ENCODE results near the gene ZNF418.

The ZNF418 gene

GRCh38 chr19:57947419-57948134 is 12.4 kb upstream of the ZNF418 start, which contains the start of gene ZNF256:
TSS of gene ZNF256 (minus strand) at chr19:57947706. CDS start at chr19:57947474, 232 bp downstream.
- H3K27ac ChIP-seq (ENCODE audit: extremely low read depth, low read depth, low read length) = peak within 1 kb of the TSS; percentile 78
- peak within 1 kb of the TSS; percentile 98 for H3K4me3 ChIP-seq (ENCODE audit: low read depth, low read length)
- H3K4me1 ChIP-seq (ENCODE audit: control insufficient read depth, insufficient read depth, low read length) = peaks cover 5% of the 10 kb centered on the region; the same call in 1 of the 2 replicates
- H3K36me3 ChIP-seq (ENCODE audit: control insufficient read depth in 2 of 2, insufficient read depth in 1 of 2, low read length in 2 of 2) = peaks cover 13 to 33% of the 10 kb centered on the region in 2 experiments
- peaks cover 18% of the 10 kb centered on the region for H3K9me3 ChIP-seq (ENCODE audit: control insufficient read depth, insufficient read depth, low read depth, low read length)
- CTCF ChIA-PET = interaction anchor here (0.6 kb wide), 1 partner anchor 73 kb away, joined by 3 read pairs; no protein-coding TSS in a partner anchor
- POLR2A ChIA-PET = no interaction called here
- TF ChIP-seq ZNF335 (tag by site-specific recombination; conservative IDR thresholded peaks at IDR 0.05) (peak; percentile 78), ZXDB (tag by site-specific recombination; IDR thresholded peaks at IDR 0.05) (peak; percentile 69; the same call in 1 of the 2 replicates), ZNF76 (tag by site-specific recombination; IDR thresholded peaks at IDR 0.05; ENCODE audit: borderline replicate concordance, low read depth) (peak; percentile 95), ZEB2 (tag by site-specific recombination; IDR thresholded peaks at IDR 0.05) (0 out of 2 replicates have a peak, but pooled peaks have one; percentile 27), WT1 (tag by site-specific recombination; IDR thresholded peaks at IDR 0.05) (no peak), ZNF624 (tag by site-specific recombination; IDR thresholded peaks at IDR 0.05) (no peak), ELK4 (IDR thresholded peaks at IDR 0.05; ENCODE audit: borderline replicate concordance, low read depth, low read length) (peak; percentile 60; the same call in 1 of the 2 replicates), GLIS1 (tag by site-specific recombination; IDR thresholded peaks at IDR 0.05) (peak; percentile 60; the same call in 1 of the 2 replicates), HOXA7 (CRISPR knock-in tag; IDR thresholded peaks at IDR 0.05; ENCODE audit: borderline replicate concordance) (no peak), ZNF654 (tag by site-specific recombination; IDR thresholded peaks at IDR 0.05; ENCODE audit: low read depth) (no peak), ZNF133 (tag by site-specific recombination; IDR thresholded peaks at IDR 0.05) (no peak), ZNF843 (tag by site-specific recombination; IDR thresholded peaks at IDR 0.05) (peak; percentile 8; the same call in 1 of the 2 replicates), ATF2 (tag by site-specific recombination; IDR thresholded peaks at IDR 0.05; ENCODE audit: low read depth) (no peak), ZNF792 (tag by site-specific recombination; IDR thresholded peaks at IDR 0.05) (0 out of 2 replicates have a peak, but pooled peaks have one; percentile 59), ZBTB8A (tag by site-specific recombination; IDR thresholded peaks at IDR 0.05) (no peak; the same call in 1 of the 2 replicates), ZNF202 (tag by site-specific recombination; IDR thresholded peaks at IDR 0.05; ENCODE audit: borderline replicate concordance) (no peak), ZNF555 (tag by site-specific recombination; conservative IDR thresholded peaks at IDR 0.05) (no peak), ZNF571 (tag by site-specific recombination; IDR thresholded peaks at IDR 0.05) (no peak), ZNF398 (tag by site-specific recombination; IDR thresholded peaks at IDR 0.05) (no peak), ZNF600 (tag by site-specific recombination; IDR thresholded peaks at IDR 0.05) (no peak), ZSCAN23 (tag by site-specific recombination; IDR thresholded peaks at IDR 0.05) (no peak), ZNF664 (tag by site-specific recombination; IDR thresholded peaks at IDR 0.05) (no peak), ZNF514 (tag by site-specific recombination; IDR thresholded peaks at IDR 0.05) (no peak), ZNF658 (tag by site-specific recombination; IDR thresholded peaks at IDR 0.05) (no peak)
- TF ChIP-seq, protein P1, sequence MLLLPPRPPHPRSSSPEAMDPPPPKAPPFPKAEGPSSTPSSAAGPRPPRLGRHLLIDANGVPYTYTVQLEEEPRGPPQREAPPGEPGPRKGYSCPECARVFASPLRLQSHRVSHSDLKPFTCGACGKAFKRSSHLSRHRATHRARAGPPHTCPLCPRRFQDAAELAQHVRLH (tag by site-specific recombination; IDR thresholded peaks at IDR 0.05) = peak; percentile 45; the same call in 1 of the 2 replicates
- TF ChIP-seq, protein P2, sequence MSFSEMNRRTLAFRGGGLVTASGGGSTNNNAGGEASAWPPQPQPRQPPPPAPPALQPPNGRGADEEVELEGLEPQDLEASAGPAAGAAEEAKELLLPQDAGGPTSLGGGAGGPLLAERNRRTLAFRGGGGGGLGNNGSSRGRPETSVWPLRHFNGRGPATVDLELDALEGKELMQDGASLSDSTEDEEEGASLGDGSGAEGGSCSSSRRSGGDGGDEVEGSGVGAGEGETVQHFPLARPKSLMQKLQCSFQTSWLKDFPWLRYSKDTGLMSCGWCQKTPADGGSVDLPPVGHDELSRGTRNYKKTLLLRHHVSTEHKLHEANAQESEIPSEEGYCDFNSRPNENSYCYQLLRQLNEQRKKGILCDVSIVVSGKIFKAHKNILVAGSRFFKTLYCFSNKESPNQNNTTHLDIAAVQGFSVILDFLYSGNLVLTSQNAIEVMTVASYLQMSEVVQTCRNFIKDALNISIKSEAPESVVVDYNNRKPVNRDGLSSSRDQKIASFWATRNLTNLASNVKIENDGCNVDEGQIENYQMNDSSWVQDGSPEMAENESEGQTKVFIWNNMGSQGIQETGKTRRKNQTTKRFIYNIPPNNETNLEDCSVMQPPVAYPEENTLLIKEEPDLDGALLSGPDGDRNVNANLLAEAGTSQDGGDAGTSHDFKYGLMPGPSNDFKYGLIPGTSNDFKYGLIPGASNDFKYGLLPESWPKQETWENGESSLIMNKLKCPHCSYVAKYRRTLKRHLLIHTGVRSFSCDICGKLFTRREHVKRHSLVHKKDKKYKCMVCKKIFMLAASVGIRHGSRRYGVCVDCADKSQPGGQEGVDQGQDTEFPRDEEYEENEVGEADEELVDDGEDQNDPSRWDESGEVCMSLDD (tag by site-specific recombination; IDR thresholded peaks at IDR 0.05) = peak; percentile 16; the same call in 1 of the 2 replicates
- TF ChIP-seq, protein P3, sequence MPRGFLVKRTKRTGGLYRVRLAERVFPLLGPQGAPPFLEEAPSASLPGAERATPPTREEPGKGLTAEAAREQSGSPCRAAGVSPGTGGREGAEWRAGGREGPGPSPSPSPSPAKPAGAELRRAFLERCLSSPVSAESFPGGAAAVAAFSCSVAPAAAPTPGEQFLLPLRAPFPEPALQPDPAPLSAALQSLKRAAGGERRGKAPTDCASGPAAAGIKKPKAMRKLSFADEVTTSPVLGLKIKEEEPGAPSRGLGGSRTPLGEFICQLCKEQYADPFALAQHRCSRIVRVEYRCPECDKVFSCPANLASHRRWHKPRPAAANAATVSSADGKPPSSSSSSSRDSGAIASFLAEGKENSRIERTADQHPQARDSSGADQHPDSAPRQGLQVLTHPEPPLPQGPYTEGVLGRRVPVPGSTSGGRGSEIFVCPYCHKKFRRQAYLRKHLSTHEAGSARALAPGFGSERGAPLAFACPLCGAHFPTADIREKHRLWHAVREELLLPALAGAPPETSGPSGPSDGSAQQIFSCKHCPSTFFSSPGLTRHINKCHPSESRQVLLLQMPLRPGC (tag by site-specific recombination; IDR thresholded peaks at IDR 0.05) = no peak
